PC-3 (cell line): ENCODE results near the gene ITGA1. TPM values are rescaled to one million over a fixed set of nuclear protein-coding genes. Genes with fewer than 3 reads are reported as not detected.

Source experiments
- ATAC-seq: fragments of 200-7000 bp; cut with Tn5 transposase; 2 replicates; pipeline ENCODE4 v1.9.1; 2020; ENCODE audit warnings: mild to moderate bottlenecking, moderate library complexity
- BruUV-seq: library from RNA; stranded (reverse); fragments of 400-500 nt; replicated peaks from 2 replicates; lab custom pipeline; 2021; lab: Mats Ljungman, UMichigan
- CTCF ChIA-PET: fragments of 300-600 bp; sonication (Branson Sonifier 250); formaldehyde crosslinking; loops from one replicate; lab custom pipeline; 2022; ENCODE audit warnings: antibody characterized with exemption; lab: Charles Lee
- POLR2A ChIA-PET: fragments of 300-600 bp; sonication (Branson Sonifier 250); formaldehyde crosslinking; loops from one replicate; lab custom pipeline; 2022; ENCODE audit warnings: antibody characterized with exemption; ENCODE audit not compliant: unreplicated experiment; lab: Charles Lee
- DNase-seq: peaks from one replicate; pipeline ENCODE4 v3.0.0-alpha.2; 2015
- H2AFZ ChIP-seq: fragments of 300-600 bp; sonication (generic); 2 replicates; pipeline ENCODE4 v1.6.0; 2016; ENCODE audit warnings: antibody characterized with exemption, low read length
- H3F3A ChIP-seq: fragments of 300-600 bp; sonication (generic); one replicate; pipeline ENCODE4 v1.6.0; 2017; ENCODE audit warnings: antibody characterized with exemption, low read length, control low read depth, mild to moderate bottlenecking; ENCODE audit not compliant: unreplicated experiment
- H3K27ac ChIP-seq: fragments of 300-600 bp; sonication (generic); 2 replicates; pipeline ENCODE4 v1.5.1; 2016; ENCODE audit warnings: mild to moderate bottlenecking, low read length
- H3K27me3 ChIP-seq: fragments of 300-600 bp; sonication (generic); 2 replicates; pipeline ENCODE4 v1.6.1; 2016; ENCODE audit warnings: low read length, mixed read lengths
- H3K36me3 ChIP-seq: fragments of 300-600 bp; sonication (generic); 2 replicates; pipeline ENCODE4 v1.6.1; 2016; ENCODE audit warnings: low read depth, mixed run types, low read length, mixed read lengths
- H3K4me1 ChIP-seq: fragments of 300-600 bp; sonication (generic); 2 replicates; pipeline ENCODE4 v1.5.1; 2016; ENCODE audit warnings: low read length; ENCODE audit not compliant: insufficient read depth
- H3K4me2 ChIP-seq: fragments of 300-600 bp; sonication (generic); 2 replicates; pipeline ENCODE4 v1.6.0; 2016; ENCODE audit warnings: low read length
- H3K4me3 ChIP-seq: fragments of 300-600 bp; sonication (generic); 2 replicates; pipeline ENCODE4 v1.5.1; 2016; ENCODE audit warnings: mild to moderate bottlenecking, low read length, mixed read lengths
- H3K79me2 ChIP-seq: fragments of 300-600 bp; sonication (generic); 2 replicates; pipeline ENCODE4 v1.6.1; 2017; ENCODE audit warnings: low read length, mixed read lengths
- H3K9ac ChIP-seq: fragments of 300-600 bp; sonication (generic); 2 replicates; pipeline ENCODE4 v1.6.0; 2016; ENCODE audit warnings: mild to moderate bottlenecking, low read length
- H3K9me2 ChIP-seq: fragments of 300-600 bp; sonication (generic); replicated peaks from 2 replicates; pipeline ENCODE4 v1.6.1; 2016; ENCODE audit warnings: mixed run types, low read length, mixed read lengths
- H3K9me3 ChIP-seq: fragments of 300-600 bp; sonication (generic); 2 replicates; pipeline ENCODE4 v1.6.1; 2016; ENCODE audit warnings: low read length, mixed read lengths
- H4K20me1 ChIP-seq: fragments of 300-600 bp; sonication (generic); 2 replicates; pipeline ENCODE4 v1.6.1; 2016; ENCODE audit warnings: low read length, mixed read lengths
- EZH2 ChIP-seq: fragments of 300-600 bp; sonication (generic); IDR thresholded peaks from one replicate; pipeline ENCODE4 v1.6.1; 2017; ENCODE audit warnings: antibody characterized with exemption, mild to moderate bottlenecking, low read length; ENCODE audit not compliant: unreplicated experiment
- EZH2phosphoT487 ChIP-seq: fragments of 300-600 bp; sonication (generic); IDR thresholded peaks from 2 replicates; pipeline ENCODE4 v1.6.1; 2018; ENCODE audit warnings: mild to moderate bottlenecking, antibody characterized with exemption, low read length, borderline replicate concordance
- intact Hi-C: fragments of 100-400 bp; cut with micrococcal nuclease; formaldehyde crosslinking; loops from 2 replicates; pipeline ENCODE4 v1.9.0; 2023
- total RNA-seq: library from RNA; depleted of rRNA; stranded (reverse); fragments of >200 nt; gene quantifications from 2 replicates; pipeline ENCODE4 v1.2.3, GENCODE V29; 2014
- TF ChIP-seq, protein P1 (sequence below): fragments of 300-600 bp; sonication (generic); conservative IDR thresholded peaks from 2 replicates; pipeline ENCODE4 v1.5.1; 2017; ENCODE audit warnings: antibody characterized with exemption, low read depth, mild to moderate bottlenecking, low read length

Gene ITGA1
- total RNA-seq, 1 experiment from 2014 or later: 4.7 TPM

DNA sequence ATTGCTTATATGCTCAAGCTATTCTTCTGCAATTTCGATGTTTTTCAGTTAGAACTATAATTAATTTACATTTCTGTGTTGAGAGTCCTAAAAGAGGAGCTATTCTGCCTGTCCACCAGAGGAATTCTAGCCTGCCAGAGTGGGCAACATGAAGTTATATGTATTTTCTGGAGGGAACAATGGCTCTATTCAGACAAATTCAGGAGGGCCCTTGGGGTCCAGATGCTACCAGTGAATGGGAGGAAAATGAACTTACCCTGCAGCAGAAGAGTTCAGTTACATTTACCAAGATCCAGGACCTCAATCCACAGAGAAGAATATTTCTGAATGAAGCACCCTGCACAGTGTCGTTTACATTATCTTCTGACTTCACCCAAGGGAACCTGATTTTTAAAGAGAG lies 80.7 kb downstream of the ITGA1 start:
- no peaks in the 10 kb centered on the region for H3K79me2 ChIP-seq
- H3K36me3 ChIP-seq: no peaks in the 10 kb centered on the region
- CTCF ChIA-PET: no interaction called here
- no peaks in the 10 kb centered on the region for H3F3A ChIP-seq
- no peaks in the 10 kb centered on the region for H3K4me1 ChIP-seq
- H3K4me2 ChIP-seq: no peak overlapping the region
- no peak overlapping the region for H3K27ac ChIP-seq
- no peaks in the 10 kb centered on the region for H3K9me2 ChIP-seq
- no peak overlapping the region for H3K9ac ChIP-seq
- TF ChIP-seq EZH2 (no peak), EZH2phosphoT487 (no peak)
- TF ChIP-seq, protein P1, sequence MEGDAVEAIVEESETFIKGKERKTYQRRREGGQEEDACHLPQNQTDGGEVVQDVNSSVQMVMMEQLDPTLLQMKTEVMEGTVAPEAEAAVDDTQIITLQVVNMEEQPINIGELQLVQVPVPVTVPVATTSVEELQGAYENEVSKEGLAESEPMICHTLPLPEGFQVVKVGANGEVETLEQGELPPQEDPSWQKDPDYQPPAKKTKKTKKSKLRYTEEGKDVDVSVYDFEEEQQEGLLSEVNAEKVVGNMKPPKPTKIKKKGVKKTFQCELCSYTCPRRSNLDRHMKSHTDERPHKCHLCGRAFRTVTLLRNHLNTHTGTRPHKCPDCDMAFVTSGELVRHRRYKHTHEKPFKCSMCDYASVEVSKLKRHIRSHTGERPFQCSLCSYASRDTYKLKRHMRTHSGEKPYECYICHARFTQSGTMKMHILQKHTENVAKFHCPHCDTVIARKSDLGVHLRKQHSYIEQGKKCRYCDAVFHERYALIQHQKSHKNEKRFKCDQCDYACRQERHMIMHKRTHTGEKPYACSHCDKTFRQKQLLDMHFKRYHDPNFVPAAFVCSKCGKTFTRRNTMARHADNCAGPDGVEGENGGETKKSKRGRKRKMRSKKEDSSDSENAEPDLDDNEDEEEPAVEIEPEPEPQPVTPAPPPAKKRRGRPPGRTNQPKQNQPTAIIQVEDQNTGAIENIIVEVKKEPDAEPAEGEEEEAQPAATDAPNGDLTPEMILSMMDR: no peak
- H4K20me1 ChIP-seq: no peaks in the 10 kb centered on the region
- no peaks in the 10 kb centered on the region for H3K27me3 ChIP-seq
- no peak for DNase-seq
- POLR2A ChIA-PET: no interaction called here
- ATAC-seq: no peak
- H3K4me3 ChIP-seq: no peak overlapping the region
- H3K9me3 ChIP-seq: no peaks in the 10 kb centered on the region
- BruUV-seq: no TSS peak
- intact Hi-C loops: no loop called here
- H2AFZ ChIP-seq: no peak overlapping the region

DNA sequence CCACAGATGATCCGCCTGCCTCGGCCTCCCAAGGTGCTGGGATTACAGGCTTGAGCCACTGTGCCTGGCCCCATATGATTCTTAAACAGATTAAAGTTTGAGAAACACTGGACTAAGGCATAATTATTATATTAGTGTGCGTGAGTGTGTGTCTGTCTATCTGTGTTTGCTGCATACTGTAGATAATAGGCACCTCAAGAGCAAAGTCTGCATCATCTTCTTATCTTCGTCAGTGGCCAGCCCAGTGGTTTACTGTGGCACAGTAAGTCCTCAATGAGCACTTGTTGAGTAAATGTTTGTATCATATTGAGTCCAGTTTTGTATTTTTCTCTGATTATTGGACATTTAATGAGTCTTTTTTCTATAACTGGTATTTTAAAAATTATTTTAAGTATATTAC lies 81.7 kb downstream of the ITGA1 start:
- no peaks in the 10 kb centered on the region for H3K36me3 ChIP-seq
- TF ChIP-seq, protein P1: no peak
- TF ChIP-seq EZH2 (no peak), EZH2phosphoT487 (no peak)
- no peak overlapping the region for H3K4me3 ChIP-seq
- no peaks in the 10 kb centered on the region for H3K79me2 ChIP-seq
- no peak for ATAC-seq
- H3K9ac ChIP-seq: no peak overlapping the region
- no peaks in the 10 kb centered on the region for H3K9me2 ChIP-seq
- H3K9me3 ChIP-seq: no peaks in the 10 kb centered on the region
- no peak overlapping the region for H3K27ac ChIP-seq
- CTCF ChIA-PET: no interaction called here
- no TSS peak for BruUV-seq
- H3F3A ChIP-seq: no peaks in the 10 kb centered on the region
- intact Hi-C loops: no loop called here
- no peaks in the 10 kb centered on the region for H3K27me3 ChIP-seq
- no peaks in the 10 kb centered on the region for H3K4me1 ChIP-seq
- no peak overlapping the region for H2AFZ ChIP-seq
- POLR2A ChIA-PET: no interaction called here
- H3K4me2 ChIP-seq: no peak overlapping the region
- no peak for DNase-seq
- no peaks in the 10 kb centered on the region for H4K20me1 ChIP-seq

DNA sequence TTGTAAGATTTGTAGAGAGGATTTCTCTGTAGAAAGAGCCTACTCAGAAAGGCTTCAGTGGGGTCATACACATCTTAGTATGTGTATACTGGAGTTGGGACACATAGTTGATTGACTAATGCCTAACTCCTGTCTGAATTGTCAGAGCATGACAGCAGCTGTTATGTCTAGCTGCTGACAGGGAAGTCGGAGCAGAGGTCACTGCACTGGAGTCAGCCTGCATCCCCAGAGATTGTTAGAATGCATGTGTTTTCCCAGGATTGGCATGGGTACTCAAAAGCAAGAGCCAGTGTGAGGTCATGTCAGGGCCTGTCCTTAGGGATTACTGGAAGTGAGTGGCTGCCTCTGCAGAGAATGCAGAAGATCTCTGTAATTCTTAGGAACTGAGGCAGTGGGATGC lies 82.7 kb downstream of the ITGA1 start:
- Histone ChIP-seq H2AFZ (no peak overlapping the region), H3K9me2 (no peaks in the 10 kb centered on the region), H3K27ac (no peak overlapping the region), H4K20me1 (no peaks in the 10 kb centered on the region), H3K9me3 (no peaks in the 10 kb centered on the region), H3K4me1 (no peaks in the 10 kb centered on the region), H3K27me3 (no peaks in the 10 kb centered on the region; the same call in 1 of the 2 replicates), H3K9ac (no peak overlapping the region), H3K36me3 (no peaks in the 10 kb centered on the region), H3F3A (no peaks in the 10 kb centered on the region), H3K79me2 (no peaks in the 10 kb centered on the region), H3K4me3 (no peak overlapping the region), H3K4me2 (no peak overlapping the region)
- intact Hi-C loops: no loop called here
- DNase-seq (no peak), ATAC-seq (no peak)
- BruUV-seq: no TSS peak
- CTCF ChIA-PET: no interaction called here
- TF ChIP-seq, protein P1: no peak
- TF ChIP-seq EZH2: no peak
- no peak for TF ChIP-seq EZH2phosphoT487
- POLR2A ChIA-PET: no interaction called here
